ENCODE results near the gene EXOC4. TPM values are rescaled to one million over a fixed set of nuclear protein-coding genes. Genes with fewer than 3 reads are reported as not detected.

EXOC4 gene
- total and polyA plus RNA-seq, 2 donors from 2014 or later = 22.8 to 78.7 TPM

- H3K27me3 ChIP-seq (ENCODE audit: control insufficient read depth, insufficient read depth, low read length) = no peaks in the 10 kb centered on the region
- H3K9me3 ChIP-seq (ENCODE audit: control insufficient read depth in 2 of 3, insufficient read depth in 1 of 3, low read length in 3 of 3) = peaks cover 0 to 5% (median 0%) of the 10 kb centered on the region in 3 donors
- peak overlapping the region in 1 of 2 donors; percentile 0 for H3K27ac ChIP-seq (ENCODE audit: low read depth in 2 of 2, low read length in 2 of 2)
- no peak for TF ChIP-seq CTCF (IDR thresholded peaks at IDR 0.05; ENCODE audit: borderline replicate concordance, extremely low read depth, insufficient read depth)
- intact Hi-C loops (cut with DNase I) = no loop called here
- DNase-seq (no peak), FAIRE-seq (no peak)
- no peak overlapping the region for H3K9ac ChIP-seq (ENCODE audit: low read length in 3 of 3)
- H3K36me3 ChIP-seq (ENCODE audit: control insufficient read depth in 2 of 3, insufficient read depth in 3 of 3, low read length in 3 of 3) = no peaks in the 10 kb centered on the region
- no peak overlapping the region for H3K4me3 ChIP-seq (ENCODE audit: low read length in 3 of 3)
- peaks cover 0 to 3% (median 0%) of the 10 kb centered on the region in 3 donors for H3K4me1 ChIP-seq (ENCODE audit: control insufficient read depth in 2 of 3, insufficient read depth in 2 of 3, low read depth in 1 of 3, low read length in 3 of 3)
Measured at GRCh38 chr7:133830081-133830480, 577.2 kb downstream of the EXOC4 start.

- H3K4me1 ChIP-seq (ENCODE audit: control insufficient read depth in 2 of 3, insufficient read depth in 2 of 3, low read depth in 1 of 3, low read length in 3 of 3) = peaks cover 0 to 4% (median 0%) of the 10 kb centered on the region in 3 donors
- H3K36me3 ChIP-seq (ENCODE audit: control insufficient read depth in 2 of 3, insufficient read depth in 3 of 3, low read length in 3 of 3) = no peaks in the 10 kb centered on the region
- intact Hi-C loops (cut with DNase I) = no loop called here
- FAIRE-seq = no peak
- no peak overlapping the region for H3K27ac ChIP-seq (ENCODE audit: low read depth in 2 of 2, low read length in 2 of 2)
- H3K4me3 ChIP-seq (ENCODE audit: low read length in 3 of 3) = no peak overlapping the region
- H3K27me3 ChIP-seq (ENCODE audit: control insufficient read depth, insufficient read depth, low read length) = no peaks in the 10 kb centered on the region
- H3K9me3 ChIP-seq (ENCODE audit: control insufficient read depth in 2 of 3, insufficient read depth in 1 of 3, low read length in 3 of 3) = peaks cover 0 to 4% (median 0%) of the 10 kb centered on the region in 3 donors
- H3K9ac ChIP-seq (ENCODE audit: low read length in 3 of 3) = no peak overlapping the region
- no peak for TF ChIP-seq CTCF (IDR thresholded peaks at IDR 0.05; ENCODE audit: borderline replicate concordance, extremely low read depth, insufficient read depth)
- DNase-seq = no peak
Measured at GRCh38 chr7:133836666-133837065, 583.8 kb downstream of the EXOC4 start.

GRCh38 chr7:133837224-133837623 lies 584.3 kb downstream of the EXOC4 start:
- no peak for TF ChIP-seq CTCF (IDR thresholded peaks at IDR 0.05; ENCODE audit: borderline replicate concordance, extremely low read depth, insufficient read depth)
- Histone ChIP-seq H3K4me3 (ENCODE audit: low read length in 3 of 3) (no peak overlapping the region), H3K4me1 (ENCODE audit: control insufficient read depth in 2 of 3, insufficient read depth in 2 of 3, low read depth in 1 of 3, low read length in 3 of 3) (peaks cover 0 to 4% (median 0%) of the 10 kb centered on the region in 3 donors), H3K36me3 (ENCODE audit: control insufficient read depth in 2 of 3, insufficient read depth in 3 of 3, low read length in 3 of 3) (no peaks in the 10 kb centered on the region), H3K9ac (ENCODE audit: low read length in 3 of 3) (no peak overlapping the region), H3K27me3 (ENCODE audit: control insufficient read depth, insufficient read depth, low read length) (no peaks in the 10 kb centered on the region), H3K9me3 (ENCODE audit: control insufficient read depth in 2 of 3, insufficient read depth in 1 of 3, low read length in 3 of 3) (no peaks in the 10 kb centered on the region), H3K27ac (ENCODE audit: low read depth in 2 of 2, low read length in 2 of 2) (no peak overlapping the region)
- FAIRE-seq (no peak), DNase-seq (peak in 2 of 5 donors; percentile 39 to 62)
- intact Hi-C loops (cut with DNase I) = no loop called here

GRCh38 chr7:133839121-133839520 lies 586.2 kb downstream of the EXOC4 start:
- FAIRE-seq = no peak
- H3K36me3 ChIP-seq (ENCODE audit: control insufficient read depth in 2 of 3, insufficient read depth in 3 of 3, low read length in 3 of 3) = no peaks in the 10 kb centered on the region
- TF ChIP-seq CTCF (IDR thresholded peaks at IDR 0.05; ENCODE audit: borderline replicate concordance, extremely low read depth, insufficient read depth) = no peak
- peaks cover 0 to 4% (median 0%) of the 10 kb centered on the region in 3 donors for H3K4me1 ChIP-seq (ENCODE audit: control insufficient read depth in 2 of 3, insufficient read depth in 2 of 3, low read depth in 1 of 3, low read length in 3 of 3)
- no peak for DNase-seq
- H3K9me3 ChIP-seq (ENCODE audit: control insufficient read depth in 2 of 3, insufficient read depth in 1 of 3, low read length in 3 of 3) = no peaks in the 10 kb centered on the region
- no peaks in the 10 kb centered on the region for H3K27me3 ChIP-seq (ENCODE audit: control insufficient read depth, insufficient read depth, low read length)
- intact Hi-C loops (cut with DNase I) = no loop called here
- H3K4me3 ChIP-seq (ENCODE audit: low read length in 3 of 3) = no peak overlapping the region
- H3K9ac ChIP-seq (ENCODE audit: low read length in 3 of 3) = no peak overlapping the region
- no peak overlapping the region for H3K27ac ChIP-seq (ENCODE audit: low read depth in 2 of 2, low read length in 2 of 2)

Data from kidney (tissue), 14 donors.